Superior temporal gyrus (tissue), 1 donor: ENCODE results near the gene FKBP10.

Experiments
- DNase-seq: peaks from one replicate; pipeline ENCODE4 v3.0.0-alpha.2; 2016; ENCODE audit errors: extremely low spot score

Gene FKBP10

GRCh38 chr17:41784207-41784744 is 28.5 kb upstream of the FKBP10 start:
- DNase-seq: no peak

GRCh38 chr17:41785091-41785858 is 27.5 kb upstream of the FKBP10 start:
- DNase-seq: no peak

- no peak for DNase-seq
These were observed 27.0 kb upstream of the FKBP10 start for GRCh38 chr17:41785859-41786226.

GRCh38 chr17:41786227-41787020 is 26.4 kb upstream of the FKBP10 start, which contains the start of gene JUP:
TSS of gene JUP (minus strand) at chr17:41786711. CDS start at chr17:41771854, 14,857 bp downstream.
- peak; percentile 100 for DNase-seq

GRCh38 chr17:41787021-41787418 is 25.8 kb upstream of the FKBP10 start:
- DNase-seq: no peak

- no peak for DNase-seq
These were observed 19.7 kb upstream of the FKBP10 start for GRCh38 chr17:41792845-41793783.

GRCh38 chr17:41793784-41794539 is 18.8 kb upstream of the FKBP10 start:
- no peak for DNase-seq

- no peak for DNase-seq
These were observed 18.2 kb upstream of the FKBP10 start for GRCh38 chr17:41794540-41794975.

GRCh38 chr17:41796121-41796895 is 16.5 kb upstream of the FKBP10 start:
- DNase-seq: no peak

GRCh38 chr17:41797377-41797776 is 15.4 kb upstream of the FKBP10 start:
- DNase-seq: no peak

GRCh38 chr17:41799366-41799765 is 13.4 kb upstream of the FKBP10 start:
- no peak for DNase-seq

GRCh38 chr17:41800601-41801373 is 12.0 kb upstream of the FKBP10 start:
- no peak for DNase-seq

- DNase-seq: peak; percentile 94
These were observed 11.2 kb upstream of the FKBP10 start for GRCh38 chr17:41801374-41802271.

GRCh38 chr17:41803049-41804020 is 9.5 kb upstream of the FKBP10 start:
- DNase-seq: no peak

GRCh38 chr17:41806685-41807445 is 5.9 kb upstream of the FKBP10 start:
- DNase-seq: no peak
